Uterus (tissue), 4 donors: ENCODE data around the gene NOVA2. TPM values are rescaled to one million over a fixed set of nuclear protein-coding genes. Genes with fewer than 3 reads are reported as not detected.

Experiments used
- DNase-seq, 2 donors: peaks; one replicate each; pipeline ENCODE4 v3.0.0-alpha.2; 2019 to 2020
- H3K27ac ChIP-seq, 2 donors: fragments of 200-600 bp; sonication (generic); 1 replicate in 1 of 2; 2 replicates in 1 of 2; pipeline ENCODE4 v1.5.1; 2016 to 2018
- H3K27me3 ChIP-seq, 2 donors: fragments of 200-600 bp; sonication (generic); one replicate each; pipeline ENCODE4 v1.5.1; 2018 to 2019; ENCODE audit warnings: control low read depth in 1 of 2
- H3K36me3 ChIP-seq, 2 donors: fragments of 200-600 bp; sonication (generic); one replicate each; pipeline ENCODE4 v1.5.1; 2019; ENCODE audit warnings: control low read depth in 1 of 2
- H3K4me1 ChIP-seq, 2 donors: fragments of 200-600 bp; sonication (generic); one replicate each; pipeline ENCODE4 v1.5.1; 2018 to 2019; ENCODE audit warnings: control low read depth in 1 of 2
- H3K4me3 ChIP-seq, 2 donors: fragments of 200-600 bp; sonication (generic); 1 replicate in 1 of 2; 2 replicates in 1 of 2; pipeline ENCODE4 v1.5.1; 2018 to 2019; ENCODE audit warnings: mild to moderate bottlenecking in 1 of 2
- H3K9me3 ChIP-seq, 2 donors: fragments of 200-600 bp; sonication (generic); one replicate each; pipeline ENCODE4 v1.5.1; 2019; ENCODE audit warnings: control low read depth in 1 of 2
- POLR2A ChIP-seq, 2 donors: fragments of 450-650 bp; IDR thresholded peaks; one replicate each; pipeline ENCODE4 v1.6.1; 2016; ENCODE audit warnings: antibody characterized with exemption in 2 of 2, mild to moderate bottlenecking in 1 of 2, moderate library complexity in 1 of 2
- intact Hi-C: fragments of 100-400 bp; cut with DNase I; formaldehyde crosslinking; loops from one replicate; pipeline ENCODE4 v1.15.1; 2023; ENCODE audit warnings: low total_unique reads
- total RNA-seq, 4 donors: library from RNA; depleted of rRNA in 3 of 4; stranded (reverse); fragments of >200 nt in 3 of 4; gene quantifications; one replicate each; pipeline versions ENCODE4 v1.1.0 to v1.2.4, GENCODE V29; 2014 to 2023
- TF ChIP-seq, protein P1 (sequence below), 4 experiments: fragments of 200-600 bp in 2 of 4; fragments of 450-650 bp in 2 of 4; sonication (generic) in 2 of 4; IDR thresholded peaks; one replicate each; pipeline ENCODE4 v1.5.1; 2016 to 2019; ENCODE audit warnings: antibody characterized with exemption in 4 of 4, mild to moderate bottlenecking in 2 of 4, moderate library complexity in 1 of 4
- donor health status: DM: yes; HTN: yes; CAD: no.

Gene NOVA2
- total RNA-seq, 4 donors from 2014 or later = 1.5 to 17.6 (median 2.4) TPM

- TF ChIP-seq, protein P1, sequence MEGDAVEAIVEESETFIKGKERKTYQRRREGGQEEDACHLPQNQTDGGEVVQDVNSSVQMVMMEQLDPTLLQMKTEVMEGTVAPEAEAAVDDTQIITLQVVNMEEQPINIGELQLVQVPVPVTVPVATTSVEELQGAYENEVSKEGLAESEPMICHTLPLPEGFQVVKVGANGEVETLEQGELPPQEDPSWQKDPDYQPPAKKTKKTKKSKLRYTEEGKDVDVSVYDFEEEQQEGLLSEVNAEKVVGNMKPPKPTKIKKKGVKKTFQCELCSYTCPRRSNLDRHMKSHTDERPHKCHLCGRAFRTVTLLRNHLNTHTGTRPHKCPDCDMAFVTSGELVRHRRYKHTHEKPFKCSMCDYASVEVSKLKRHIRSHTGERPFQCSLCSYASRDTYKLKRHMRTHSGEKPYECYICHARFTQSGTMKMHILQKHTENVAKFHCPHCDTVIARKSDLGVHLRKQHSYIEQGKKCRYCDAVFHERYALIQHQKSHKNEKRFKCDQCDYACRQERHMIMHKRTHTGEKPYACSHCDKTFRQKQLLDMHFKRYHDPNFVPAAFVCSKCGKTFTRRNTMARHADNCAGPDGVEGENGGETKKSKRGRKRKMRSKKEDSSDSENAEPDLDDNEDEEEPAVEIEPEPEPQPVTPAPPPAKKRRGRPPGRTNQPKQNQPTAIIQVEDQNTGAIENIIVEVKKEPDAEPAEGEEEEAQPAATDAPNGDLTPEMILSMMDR (IDR thresholded peaks at IDR 0.05) = no peak
- no peak for TF ChIP-seq POLR2A (IDR thresholded peaks at IDR 0.05)
- no peaks in the 10 kb centered on the region for H3K27me3 ChIP-seq
- H3K36me3 ChIP-seq = no peaks in the 10 kb centered on the region
- no peak overlapping the region for H3K4me3 ChIP-seq
- no peaks in the 10 kb centered on the region for H3K4me1 ChIP-seq
- no peak for DNase-seq
- intact Hi-C loops = no loop called here
- no peaks in the 10 kb centered on the region for H3K9me3 ChIP-seq
- no peak overlapping the region for H3K27ac ChIP-seq
These were observed 25.7 kb downstream of the NOVA2 start for GRCh38 chr19:45947926-45948325.

GRCh38 chr19:45940515-45940805 is 33.2 kb downstream of the NOVA2 start:
- Histone ChIP-seq H3K9me3 (no peaks in the 10 kb centered on the region), H3K27me3 (no peaks in the 10 kb centered on the region), H3K36me3 (no peaks in the 10 kb centered on the region), H3K4me3 (no peak overlapping the region), H3K4me1 (no peaks in the 10 kb centered on the region), H3K27ac (no peak overlapping the region)
- TF ChIP-seq, protein P1 (IDR thresholded peaks at IDR 0.05) = no peak
- no peak for TF ChIP-seq POLR2A (IDR thresholded peaks at IDR 0.05)
- DNase-seq = no peak
- intact Hi-C loops = no loop called here

- Histone ChIP-seq H3K27me3 (no peaks in the 10 kb centered on the region), H3K4me1 (no peaks in the 10 kb centered on the region), H3K9me3 (no peaks in the 10 kb centered on the region), H3K36me3 (no peaks in the 10 kb centered on the region), H3K27ac (no peak overlapping the region), H3K4me3 (no peak overlapping the region)
- no peak for TF ChIP-seq POLR2A (IDR thresholded peaks at IDR 0.05)
- TF ChIP-seq, protein P1 (IDR thresholded peaks at IDR 0.05) = no peak
- intact Hi-C loops = no loop called here
- no peak for DNase-seq
These were observed 33.7 kb downstream of the NOVA2 start for GRCh38 chr19:45939792-45940514.

DNA sequence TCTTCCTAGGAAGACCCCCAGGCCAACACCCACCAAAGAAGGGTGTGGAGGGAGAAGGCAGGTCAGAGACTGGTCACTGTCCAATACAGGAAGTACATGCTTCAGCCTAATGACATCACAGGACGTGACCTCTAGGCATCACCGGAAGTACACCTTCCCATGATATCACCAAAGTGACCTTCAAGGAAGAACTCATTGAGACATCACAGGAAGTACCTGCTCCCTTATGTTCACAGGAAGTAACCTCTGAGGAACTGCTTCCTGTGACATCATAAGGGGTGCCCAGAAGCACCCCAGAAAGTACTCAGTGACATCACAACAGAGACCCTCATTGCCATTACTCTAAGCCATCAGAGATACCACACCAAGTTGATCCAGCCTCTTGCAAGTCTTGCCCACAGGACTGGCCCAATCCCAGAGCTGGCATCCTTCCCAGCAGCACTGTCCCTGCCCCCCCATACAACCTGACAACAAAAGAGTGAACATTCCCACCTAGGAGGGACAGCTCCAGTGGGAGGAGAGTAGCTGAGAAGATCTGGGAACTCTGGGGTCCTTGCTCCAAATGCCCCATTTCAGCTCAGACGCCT is 34.8 kb downstream of the NOVA2 start:
- H3K9me3 ChIP-seq = no peaks in the 10 kb centered on the region
- intact Hi-C loops = no loop called here
- DNase-seq = no peak
- no peak overlapping the region for H3K27ac ChIP-seq
- no peaks in the 10 kb centered on the region for H3K4me1 ChIP-seq
- peaks cover 0 to 3% of the 10 kb centered on the region in 2 donors for H3K27me3 ChIP-seq
- H3K4me3 ChIP-seq = no peak overlapping the region
- TF ChIP-seq POLR2A (IDR thresholded peaks at IDR 0.05) = no peak
- TF ChIP-seq, protein P1 (IDR thresholded peaks at IDR 0.05) = no peak
- no peaks in the 10 kb centered on the region for H3K36me3 ChIP-seq

- Histone ChIP-seq H3K4me3 (no peak overlapping the region), H3K4me1 (no peaks in the 10 kb centered on the region), H3K27me3 (peaks cover 0 to 3% of the 10 kb centered on the region in 2 donors), H3K9me3 (no peaks in the 10 kb centered on the region), H3K36me3 (no peaks in the 10 kb centered on the region), H3K27ac (no peak overlapping the region)
- DNase-seq = no peak
- intact Hi-C loops = no loop called here
- TF ChIP-seq, protein P1 (IDR thresholded peaks at IDR 0.05) = no peak
- TF ChIP-seq POLR2A (IDR thresholded peaks at IDR 0.05) = no peak
These were observed 38.4 kb downstream of the NOVA2 start for GRCh38 chr19:45935267-45935666.
